ACC112 (cell line): ENCODE results near the gene FSD1.

Source experiments
- H2AFZ ChIP-seq: fragments of 200-600 bp; sonication (generic); one replicate; pipeline ENCODE4 v1.6.0; 2017; ENCODE audit warnings: antibody characterized with exemption, low read length; ENCODE audit not compliant: unreplicated experiment
- H3K27ac ChIP-seq: fragments of 200-600 bp; sonication (generic); 2 replicates; pipeline ENCODE4 v1.5.1; 2014; ENCODE audit warnings: low read depth, mild to moderate bottlenecking, antibody characterized with exemption, low read length, moderate library complexity
- H3K27me3 ChIP-seq: fragments of 200-600 bp; sonication (generic); 2 replicates; pipeline ENCODE4 v1.6.1; 2014; ENCODE audit warnings: mild to moderate bottlenecking, antibody characterized with exemption, low read length, moderate library complexity, mixed read lengths; ENCODE audit not compliant: insufficient read depth
- H3K36me3 ChIP-seq: fragments of 200-600 bp; sonication (generic); 2 replicates; pipeline ENCODE4 v1.6.1; 2016; ENCODE audit warnings: mild to moderate bottlenecking, antibody characterized with exemption, low read length, moderate library complexity, mixed read lengths; ENCODE audit not compliant: insufficient read depth
- H3K4me1 ChIP-seq: fragments of 200-600 bp; sonication (generic); one replicate; pipeline ENCODE4 v1.6.1; 2016; ENCODE audit warnings: low read length, mixed read lengths; ENCODE audit not compliant: insufficient read depth, unreplicated experiment, control insufficient read depth
- H3K4me3 ChIP-seq: fragments of 200-600 bp; sonication (generic); 2 replicates; pipeline ENCODE4 v1.5.1; 2014; ENCODE audit warnings: mild to moderate bottlenecking, low read depth, low read length
- H3K79me2 ChIP-seq: fragments of 200-600 bp; sonication (generic); one replicate; pipeline ENCODE4 v1.6.0; 2016; ENCODE audit warnings: low read length; ENCODE audit not compliant: control insufficient read depth, unreplicated experiment, insufficient read depth

FSD1 gene

GRCh38 chr19:4304538-4305256 lies at the start of gene FSD1:
TSS of gene FSD1 (plus strand) at chr19:4304598. CDS start at chr19:4304747, 149 bp downstream.
- no peaks in the 10 kb centered on the region for H3K79me2 ChIP-seq
- H3K27me3 ChIP-seq, result no peaks in the 10 kb centered on the region
- no peak within 1 kb of the TSS for H2AFZ ChIP-seq

GRCh38 chr19:4256563-4256962 lies 47.8 kb upstream of the FSD1 start:
- no peaks in the 10 kb centered on the region for H3K79me2 ChIP-seq
- H3K27me3 ChIP-seq, result no peaks in the 10 kb centered on the region
- no peaks in the 10 kb centered on the region for H3K4me1 ChIP-seq
- H3K36me3 ChIP-seq, result peaks cover 9% of the 10 kb centered on the region
- H3K4me3 ChIP-seq, result no peak overlapping the region
- no peak overlapping the region for H3K27ac ChIP-seq
- no peak overlapping the region for H2AFZ ChIP-seq

More at GRCh38 chr19:4304538-4305256, at the start of gene FSD1:
- Histone ChIP-seq H3K27ac (no peak within 1 kb of the TSS), H3K4me3 (peak within 1 kb of the TSS; percentile 55), H3K36me3 (no peaks in the 10 kb centered on the region), H3K4me1 (no peaks in the 10 kb centered on the region)

DNA sequence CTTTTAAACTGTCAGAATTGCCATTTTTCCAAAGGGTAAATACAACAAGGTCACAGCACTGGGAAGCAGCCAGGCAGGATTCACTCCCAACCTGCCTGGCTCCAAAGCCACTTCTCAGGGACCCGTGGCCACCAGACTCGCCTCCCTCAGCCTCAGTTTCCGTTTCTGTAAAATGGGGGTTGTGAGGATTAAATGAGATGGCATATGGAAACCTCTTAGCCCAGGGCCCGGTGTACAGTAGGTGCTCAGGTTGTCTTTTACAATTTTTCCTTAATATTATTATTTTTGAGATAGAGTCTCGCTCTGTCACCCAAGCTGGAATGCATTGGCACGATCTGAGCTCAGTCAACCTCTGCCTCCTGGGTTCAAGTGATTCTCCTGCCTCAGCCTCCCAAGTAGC lies 47.4 kb upstream of the FSD1 start:
- Histone ChIP-seq H3K4me3 (no peak overlapping the region), H2AFZ (no peak overlapping the region), H3K27ac (no peak overlapping the region), H3K36me3 (peaks cover 9% of the 10 kb centered on the region), H3K27me3 (no peaks in the 10 kb centered on the region), H3K79me2 (no peaks in the 10 kb centered on the region), H3K4me1 (no peaks in the 10 kb centered on the region)

GRCh38 chr19:4258181-4258580 lies 46.2 kb upstream of the FSD1 start:
- H3K79me2 ChIP-seq, result no peaks in the 10 kb centered on the region
- no peak overlapping the region for H2AFZ ChIP-seq
- H3K4me3 ChIP-seq, result no peak overlapping the region
- no peaks in the 10 kb centered on the region for H3K27me3 ChIP-seq
- no peak overlapping the region for H3K27ac ChIP-seq
- peaks cover 9% of the 10 kb centered on the region for H3K36me3 ChIP-seq
- no peaks in the 10 kb centered on the region for H3K4me1 ChIP-seq

DNA sequence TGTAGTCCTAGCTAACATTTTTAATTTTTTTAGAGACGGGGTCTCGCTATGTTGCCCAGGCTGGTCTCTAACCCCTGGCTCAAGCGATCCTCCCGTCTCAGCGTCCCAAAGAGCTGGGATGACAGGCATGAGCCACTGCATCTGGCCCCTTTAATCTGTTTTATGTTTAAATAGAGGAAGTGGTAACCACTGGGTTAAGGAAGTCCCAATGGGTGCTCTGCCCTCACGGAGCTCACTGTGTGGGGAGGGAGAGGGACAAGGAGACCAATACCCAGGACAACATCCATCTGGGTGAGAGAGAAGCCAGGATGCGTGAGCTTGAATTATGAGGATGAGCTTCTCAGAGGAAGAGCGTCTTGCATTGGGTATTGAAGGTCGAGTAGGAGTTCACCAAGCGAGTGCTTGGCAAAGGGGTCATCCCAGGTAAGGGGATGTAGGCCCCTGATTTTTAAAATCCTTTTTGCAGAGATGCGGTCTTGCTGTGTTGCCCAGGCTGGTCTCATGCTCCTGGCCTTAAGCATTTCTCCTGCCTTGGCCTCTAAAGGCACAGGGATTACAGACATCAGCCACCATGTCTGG lies 43.7 kb upstream of the FSD1 start:
- no peak overlapping the region for H2AFZ ChIP-seq
- H3K4me3 ChIP-seq, result no peak overlapping the region
- H3K36me3 ChIP-seq, result peaks cover 9% of the 10 kb centered on the region
- H3K4me1 ChIP-seq, result no peaks in the 10 kb centered on the region
- H3K27ac ChIP-seq, result no peak overlapping the region
- no peaks in the 10 kb centered on the region for H3K27me3 ChIP-seq
- no peaks in the 10 kb centered on the region for H3K79me2 ChIP-seq

GRCh38 chr19:4264812-4265211 lies 39.6 kb upstream of the FSD1 start:
- no peak overlapping the region for H3K27ac ChIP-seq
- H2AFZ ChIP-seq, result no peak overlapping the region
- H3K36me3 ChIP-seq, result no peaks in the 10 kb centered on the region
- H3K27me3 ChIP-seq, result no peaks in the 10 kb centered on the region
- no peaks in the 10 kb centered on the region for H3K79me2 ChIP-seq
- H3K4me1 ChIP-seq, result no peaks in the 10 kb centered on the region
- H3K4me3 ChIP-seq, result no peak overlapping the region

DNA sequence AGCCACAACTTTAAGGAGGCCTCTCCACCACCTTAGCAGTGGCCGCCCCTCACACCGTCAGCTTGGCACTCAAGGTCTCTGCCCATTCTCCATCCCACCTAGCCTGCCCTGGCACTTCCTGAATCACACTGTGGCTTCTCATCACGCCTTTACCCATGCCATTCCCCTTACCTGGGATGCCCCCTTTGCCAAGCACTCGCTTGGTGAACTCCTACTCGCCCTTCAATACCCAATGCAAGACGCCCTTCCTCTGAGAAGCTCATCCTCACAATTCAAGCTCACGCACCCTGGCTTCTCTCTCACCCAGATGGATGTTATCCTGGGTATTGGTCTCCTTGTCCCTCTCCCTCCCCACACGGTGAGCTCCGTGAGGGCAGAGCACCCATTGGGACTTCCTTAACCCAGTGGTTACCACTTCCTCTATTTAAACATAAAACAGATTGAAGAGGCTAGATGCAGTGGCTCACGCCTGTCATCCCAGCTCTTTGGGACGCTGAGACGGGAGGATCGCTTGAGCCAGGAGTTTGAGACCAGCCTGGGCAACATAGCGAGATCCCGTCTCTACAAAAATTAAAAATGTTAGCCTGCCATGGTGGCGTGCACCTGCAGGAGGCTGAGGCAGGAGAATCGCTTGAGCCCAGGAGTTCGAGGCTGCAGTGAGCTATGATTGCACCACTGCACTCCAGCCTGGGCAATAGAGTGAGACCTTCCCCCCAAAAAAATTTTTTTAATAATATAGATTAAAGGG lies 38.0 kb upstream of the FSD1 start:
- Histone ChIP-seq H3K36me3 (no peaks in the 10 kb centered on the region), H3K27ac (no peak overlapping the region), H3K4me1 (no peaks in the 10 kb centered on the region), H3K27me3 (no peaks in the 10 kb centered on the region), H3K79me2 (no peaks in the 10 kb centered on the region), H2AFZ (no peak overlapping the region), H3K4me3 (no peak overlapping the region)

DNA sequence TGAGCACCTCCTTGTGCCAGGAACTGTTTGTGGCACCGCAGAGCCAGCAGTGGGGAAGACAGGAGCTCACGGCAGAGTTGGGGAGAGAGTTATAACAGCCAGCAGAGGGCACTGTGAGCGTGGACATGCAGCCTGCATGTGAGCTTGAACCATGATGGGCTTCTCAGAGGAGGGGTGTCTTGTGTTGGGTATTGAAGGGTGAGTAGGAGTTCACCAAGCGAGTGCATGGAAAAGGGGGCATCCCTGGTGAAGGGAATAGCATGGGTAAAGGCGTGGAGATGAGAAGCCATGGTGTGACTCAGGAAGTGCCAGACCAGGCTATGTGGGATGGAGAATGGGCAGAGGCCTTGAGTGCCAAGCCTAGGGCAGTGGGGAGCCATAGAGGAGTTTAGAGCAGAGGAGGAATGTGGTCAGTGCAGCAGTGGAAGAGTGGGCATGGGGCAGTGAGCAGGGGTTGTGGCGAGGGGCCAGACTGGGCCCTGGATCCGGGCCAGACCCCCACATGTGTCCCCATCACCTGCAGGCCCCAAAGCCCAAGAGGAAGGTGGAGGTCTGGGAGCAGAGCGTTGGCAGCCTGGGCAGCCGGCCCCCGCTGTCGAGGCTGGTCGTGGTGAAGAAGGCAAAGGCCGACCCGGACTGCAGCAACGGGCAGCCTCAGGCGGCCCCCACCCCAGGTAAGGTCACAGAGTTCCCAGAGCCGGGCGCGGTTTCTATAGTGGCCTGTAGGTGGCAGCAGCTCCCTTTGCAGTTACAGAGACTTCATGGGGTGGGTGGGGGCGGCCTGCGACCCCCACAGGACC lies 37.1 kb upstream of the FSD1 start:
- Histone ChIP-seq H3K79me2 (no peaks in the 10 kb centered on the region), H2AFZ (no peak overlapping the region), H3K36me3 (no peaks in the 10 kb centered on the region), H3K27ac (no peak overlapping the region), H3K4me3 (no peak overlapping the region), H3K27me3 (no peaks in the 10 kb centered on the region), H3K4me1 (no peaks in the 10 kb centered on the region)

DNA sequence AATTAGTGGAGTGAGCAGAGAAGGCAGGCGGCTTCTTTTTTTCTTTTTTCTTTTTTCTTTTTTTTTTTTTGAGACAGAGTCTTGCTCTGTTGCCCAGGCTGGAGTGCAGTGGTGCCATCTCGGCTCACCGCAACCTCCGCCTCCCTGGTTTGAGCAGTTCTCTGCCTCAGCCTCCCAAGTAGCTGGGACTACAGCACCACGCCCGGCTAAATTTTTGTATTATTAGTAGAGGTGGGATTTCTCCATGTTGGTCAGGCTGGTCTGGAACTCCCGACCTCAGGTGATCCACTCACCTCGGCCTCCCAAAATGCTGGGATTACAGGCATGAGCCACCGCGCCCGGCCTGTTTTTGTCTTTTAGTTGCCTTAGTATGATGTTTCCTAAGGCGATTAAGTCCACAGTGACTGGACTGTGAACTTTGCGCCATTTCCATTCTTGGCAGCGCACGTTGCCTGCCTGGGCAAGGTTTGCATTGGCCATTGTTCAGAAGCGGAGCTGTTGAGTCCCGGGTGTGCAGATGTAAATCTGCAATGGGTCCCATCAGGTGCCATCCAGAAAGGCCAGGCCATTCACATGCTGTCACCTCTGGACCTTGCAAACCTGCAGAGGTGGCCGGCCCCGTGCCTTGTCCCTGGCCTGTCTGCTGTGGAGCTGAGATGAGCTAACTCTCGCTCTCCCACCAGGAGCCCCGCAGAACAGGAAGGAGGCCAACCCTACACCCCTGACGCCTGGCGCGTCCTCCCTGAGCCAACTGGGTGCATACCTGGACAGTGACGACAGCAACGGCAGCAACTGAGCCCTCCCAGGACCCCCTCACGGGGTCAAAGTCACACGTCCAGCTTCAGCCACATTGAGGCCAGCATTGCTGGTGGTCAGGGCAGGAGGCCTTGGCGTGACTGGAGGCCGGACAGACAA lies 36.2 kb upstream of the FSD1 start:
- Histone ChIP-seq H3K4me1 (no peaks in the 10 kb centered on the region), H3K79me2 (no peaks in the 10 kb centered on the region), H3K36me3 (no peaks in the 10 kb centered on the region), H2AFZ (no peak overlapping the region), H3K27me3 (no peaks in the 10 kb centered on the region), H3K4me3 (no peak overlapping the region), H3K27ac (no peak overlapping the region)
